Effector memory CD4-positive, alpha-beta T cell (primary cell): ENCODE results near the gene CPA5.

ENCODE experiments used
- DNase-seq, 3 donors: peaks; one replicate each; pipeline ENCODE4 v3.0.0-alpha.2; 2020
- H3K27ac ChIP-seq: 2 replicates; pipeline ENCODE4 v1.7.0; 2013; ENCODE audit warnings: mild to moderate bottlenecking, low read length, moderate library complexity; ENCODE audit not compliant: insufficient read depth, poor library complexity, severe bottlenecking
- H3K27me3 ChIP-seq: replicated peaks from 2 replicates; pipeline ENCODE4 v1.7.0; 2013; ENCODE audit warnings: mild to moderate bottlenecking, low read length; ENCODE audit not compliant: insufficient read depth, control insufficient read depth, poor library complexity, severe bottlenecking
- H3K36me3 ChIP-seq: 2 replicates; pipeline ENCODE4 v1.7.0; 2013; ENCODE audit warnings: mild to moderate bottlenecking, low read length, moderate library complexity; ENCODE audit not compliant: control insufficient read depth, insufficient read depth
- H3K4me1 ChIP-seq: 2 replicates; pipeline ENCODE4 v1.7.0; 2013; ENCODE audit warnings: low read length, mild to moderate bottlenecking; ENCODE audit not compliant: control insufficient read depth, insufficient read depth, poor library complexity, severe bottlenecking
- H3K4me3 ChIP-seq: 2 replicates; pipeline ENCODE4 v1.7.0; 2013; ENCODE audit warnings: low read length, low read depth, mild to moderate bottlenecking; ENCODE audit not compliant: insufficient read depth, poor library complexity, severe bottlenecking
- H3K9me3 ChIP-seq: 2 replicates; pipeline ENCODE4 v1.7.0; 2013; ENCODE audit warnings: mild to moderate bottlenecking, low read length, moderate library complexity; ENCODE audit not compliant: control insufficient read depth

The CPA5 gene

GRCh38 chr7:130394421-130395195 is 50.0 kb downstream of the CPA5 start:
- no peak for DNase-seq
- H3K27me3 ChIP-seq = no peaks in the 10 kb centered on the region
- H3K9me3 ChIP-seq = no peaks in the 10 kb centered on the region
- no peaks in the 10 kb centered on the region for H3K36me3 ChIP-seq
- H3K4me1 ChIP-seq = peaks cover 8% of the 10 kb centered on the region
- H3K4me3 ChIP-seq = peak overlapping the region; percentile 24
- no peak overlapping the region for H3K27ac ChIP-seq

GRCh38 chr7:130395421-130395820 is 50.8 kb downstream of the CPA5 start:
- Histone ChIP-seq H3K27me3 (no peaks in the 10 kb centered on the region), H3K4me1 (peaks cover 8% of the 10 kb centered on the region), H3K4me3 (no peak overlapping the region), H3K36me3 (no peaks in the 10 kb centered on the region), H3K9me3 (no peaks in the 10 kb centered on the region), H3K27ac (no peak overlapping the region)
- DNase-seq = no peak

GRCh38 chr7:130396109-130396508 is 51.5 kb downstream of the CPA5 start:
- no peak for DNase-seq
- Histone ChIP-seq H3K27me3 (no peaks in the 10 kb centered on the region), H3K9me3 (no peaks in the 10 kb centered on the region), H3K27ac (no peak overlapping the region), H3K36me3 (no peaks in the 10 kb centered on the region), H3K4me1 (peaks cover 8% of the 10 kb centered on the region), H3K4me3 (no peak overlapping the region)

GRCh38 chr7:130397051-130397757 is 52.6 kb downstream of the CPA5 start:
- no peak for DNase-seq
- H3K4me1 ChIP-seq = peaks cover 8% of the 10 kb centered on the region
- H3K9me3 ChIP-seq = no peaks in the 10 kb centered on the region
- H3K4me3 ChIP-seq = no peak overlapping the region
- H3K36me3 ChIP-seq = no peaks in the 10 kb centered on the region
- H3K27ac ChIP-seq = no peak overlapping the region
- no peaks in the 10 kb centered on the region for H3K27me3 ChIP-seq

GRCh38 chr7:130397758-130398073 is 53.1 kb downstream of the CPA5 start:
- DNase-seq = no peak
- Histone ChIP-seq H3K27me3 (no peaks in the 10 kb centered on the region), H3K9me3 (no peaks in the 10 kb centered on the region), H3K27ac (no peak overlapping the region), H3K4me1 (peaks cover 8% of the 10 kb centered on the region), H3K4me3 (no peak overlapping the region), H3K36me3 (no peaks in the 10 kb centered on the region)

- no peak for DNase-seq
- Histone ChIP-seq H3K4me3 (no peak overlapping the region), H3K27me3 (no peaks in the 10 kb centered on the region), H3K27ac (no peak overlapping the region), H3K36me3 (no peaks in the 10 kb centered on the region), H3K4me1 (peaks cover 8% of the 10 kb centered on the region), H3K9me3 (no peaks in the 10 kb centered on the region)
Observed at GRCh38 chr7:130398526-130399090, 54.0 kb downstream of the CPA5 start.

- Histone ChIP-seq H3K36me3 (no peaks in the 10 kb centered on the region), H3K9me3 (no peaks in the 10 kb centered on the region), H3K27ac (no peak overlapping the region), H3K4me1 (no peaks in the 10 kb centered on the region), H3K27me3 (no peaks in the 10 kb centered on the region), H3K4me3 (no peak overlapping the region)
- DNase-seq = no peak
Observed at GRCh38 chr7:130400120-130400572, 55.5 kb downstream of the CPA5 start.

GRCh38 chr7:130401101-130401500 is 56.5 kb downstream of the CPA5 start:
- Histone ChIP-seq H3K4me3 (no peak overlapping the region), H3K27ac (no peak overlapping the region), H3K9me3 (no peaks in the 10 kb centered on the region), H3K36me3 (no peaks in the 10 kb centered on the region), H3K27me3 (no peaks in the 10 kb centered on the region), H3K4me1 (no peaks in the 10 kb centered on the region)
- DNase-seq = no peak

- H3K27me3 ChIP-seq = no peaks in the 10 kb centered on the region
- no peaks in the 10 kb centered on the region for H3K36me3 ChIP-seq
- H3K9me3 ChIP-seq = no peaks in the 10 kb centered on the region
- no peaks in the 10 kb centered on the region for H3K4me1 ChIP-seq
- DNase-seq = no peak
- H3K27ac ChIP-seq = no peak overlapping the region
- H3K4me3 ChIP-seq = no peak overlapping the region
Observed at GRCh38 chr7:130401578-130401977, 57.0 kb downstream of the CPA5 start.

GRCh38 chr7:130405003-130405402 is 60.4 kb downstream of the CPA5 start:
- H3K4me1 ChIP-seq = no peaks in the 10 kb centered on the region
- H3K27me3 ChIP-seq = no peaks in the 10 kb centered on the region
- H3K4me3 ChIP-seq = no peak overlapping the region
- H3K27ac ChIP-seq = no peak overlapping the region
- H3K9me3 ChIP-seq = no peaks in the 10 kb centered on the region
- no peak for DNase-seq
- H3K36me3 ChIP-seq = no peaks in the 10 kb centered on the region
